SK-N-SH treated with all-trans-retinoic acid at 6 μM for 48 hours (cell line): Measurements from ENCODE around the gene TEAD1.

Source experiments
- ATAC-seq: fragments of 200-7000 bp; cut with Tn5 transposase; 3 replicates; pipeline ENCODE4 v1.9.1; 2020; ENCODE audit warnings: mild to moderate bottlenecking, moderate library complexity
- BACH2 ChIP-seq: fragments of 250-450 bp; sonication (Bioruptor Pico); IDR thresholded peaks from 2 replicates; pipeline ENCODE4 v1.9.0; 2021; ENCODE audit warnings: mild to moderate bottlenecking, borderline replicate concordance
- CSDC2 ChIP-seq: fragments of 250-450 bp; sonication (Bioruptor Pico); IDR thresholded peaks from 2 replicates; pipeline ENCODE4 v1.5.0; 2020; ENCODE audit warnings: mild to moderate bottlenecking, moderate library complexity
- ESRRG ChIP-seq: fragments of 250-450 bp; sonication (Bioruptor Pico); IDR thresholded peaks from 2 replicates; pipeline ENCODE4 v1.6.1; 2021; ENCODE audit warnings: mild to moderate bottlenecking
- GLIS3 ChIP-seq: fragments of 250-450 bp; sonication (Bioruptor Pico); IDR thresholded peaks from 2 replicates; pipeline ENCODE4 v1.5.0; 2020; ENCODE audit warnings: mild to moderate bottlenecking, moderate library complexity
- ISL1 ChIP-seq: fragments of 250-450 bp; sonication (Bioruptor Pico); IDR thresholded peaks from 2 replicates; pipeline ENCODE4 v2.1.2; 2022; ENCODE audit warnings: mild to moderate bottlenecking, moderate library complexity
- OSR1 ChIP-seq: fragments of 250-450 bp; sonication (Bioruptor Pico); IDR thresholded peaks from 2 replicates; pipeline ENCODE4 v1.8.0; 2022; ENCODE audit warnings: moderate library complexity, mild to moderate bottlenecking, inconsistent platforms
- PPARA ChIP-seq: fragments of 250-450 bp; sonication (Bioruptor Pico); IDR thresholded peaks from 2 replicates; pipeline ENCODE4 v1.5.0; 2020; ENCODE audit warnings: mild to moderate bottlenecking, borderline replicate concordance
- RARB ChIP-seq: fragments of 250-450 bp; sonication (Bioruptor Pico); IDR thresholded peaks from 2 replicates; pipeline ENCODE4 v1.8.0; 2021; ENCODE audit warnings: mild to moderate bottlenecking, moderate library complexity
- SNAI2 ChIP-seq: fragments of 250-450 bp; sonication (Bioruptor Pico); IDR thresholded peaks from 2 replicates; pipeline ENCODE4 v1.5.0; 2020; ENCODE audit warnings: mild to moderate bottlenecking, moderate library complexity
- TCF4 ChIP-seq: fragments of 250-450 bp; sonication (Bioruptor Pico); IDR thresholded peaks from 2 replicates; pipeline ENCODE4 v1.8.0; 2021; ENCODE audit warnings: mild to moderate bottlenecking, moderate library complexity, borderline replicate concordance
- TOX ChIP-seq: fragments of 250-450 bp; sonication (Bioruptor Pico); IDR thresholded peaks from 2 replicates; pipeline ENCODE4 v1.8.0; 2021; ENCODE audit warnings: mild to moderate bottlenecking, moderate library complexity, borderline replicate concordance
- ZC3H10 ChIP-seq: fragments of 250-450 bp; sonication (Bioruptor Pico); IDR thresholded peaks from 2 replicates; pipeline ENCODE4 v1.5.1; 2021; ENCODE audit warnings: mild to moderate bottlenecking, moderate library complexity
- ZFP3 ChIP-seq: fragments of 250-450 bp; sonication (Bioruptor Pico); IDR thresholded peaks from 2 replicates; pipeline ENCODE4 v1.5.0; 2020; ENCODE audit warnings: mild to moderate bottlenecking, moderate library complexity
- ZFP30 ChIP-seq: fragments of 450-650 bp; formaldehyde crosslinking; IDR thresholded peaks from 2 replicates; pipeline ENCODE4 v1.5.0; 2022; ENCODE audit warnings: mild to moderate bottlenecking, moderate library complexity
- ZNF565 ChIP-seq: fragments of 450-650 bp; formaldehyde crosslinking; conservative IDR thresholded peaks from 2 replicates; pipeline ENCODE4 v1.5.0; 2020; ENCODE audit warnings: low read depth, mild to moderate bottlenecking, moderate library complexity
- ZNF70 ChIP-seq: fragments of 450-650 bp; formaldehyde crosslinking; IDR thresholded peaks from 2 replicates; pipeline ENCODE4 v1.5.0; 2020; ENCODE audit warnings: mild to moderate bottlenecking, moderate library complexity
- ZNF8 ChIP-seq: fragments of 450-650 bp; formaldehyde crosslinking; IDR thresholded peaks from 2 replicates; pipeline ENCODE4 v1.5.0; 2020; ENCODE audit warnings: mild to moderate bottlenecking, moderate library complexity
- TF ChIP-seq, protein P1 (sequence below): fragments of 250-450 bp; sonication (Bioruptor Pico); IDR thresholded peaks from 2 replicates; pipeline ENCODE4 v1.5.1; 2021; ENCODE audit warnings: mild to moderate bottlenecking, moderate library complexity
- TF ChIP-seq, protein P2 (sequence below): fragments of 250-450 bp; sonication (Bioruptor Pico); IDR thresholded peaks from 2 replicates; pipeline ENCODE4 v1.5.1; 2020; ENCODE audit warnings: low read depth, mild to moderate bottlenecking, moderate library complexity
- TF ChIP-seq, protein P3 (sequence below): fragments of 250-450 bp; sonication (Bioruptor Pico); IDR thresholded peaks from 2 replicates; pipeline ENCODE4 v1.8.0; 2020; ENCODE audit warnings: mild to moderate bottlenecking, moderate library complexity, borderline replicate concordance
- TF ChIP-seq, protein P4 (sequence below): fragments of 250-450 bp; sonication (Bioruptor Pico); IDR thresholded peaks from 2 replicates; pipeline ENCODE4 v1.5.0; 2020; ENCODE audit warnings: mild to moderate bottlenecking, moderate library complexity
- TF ChIP-seq, protein P5 (sequence below): fragments of 250-450 bp; sonication (Bioruptor Pico); IDR thresholded peaks from 2 replicates; pipeline ENCODE4 v1.8.0; 2021; ENCODE audit warnings: low read depth, mild to moderate bottlenecking, moderate library complexity, borderline replicate concordance

The TEAD1 gene

DNA sequence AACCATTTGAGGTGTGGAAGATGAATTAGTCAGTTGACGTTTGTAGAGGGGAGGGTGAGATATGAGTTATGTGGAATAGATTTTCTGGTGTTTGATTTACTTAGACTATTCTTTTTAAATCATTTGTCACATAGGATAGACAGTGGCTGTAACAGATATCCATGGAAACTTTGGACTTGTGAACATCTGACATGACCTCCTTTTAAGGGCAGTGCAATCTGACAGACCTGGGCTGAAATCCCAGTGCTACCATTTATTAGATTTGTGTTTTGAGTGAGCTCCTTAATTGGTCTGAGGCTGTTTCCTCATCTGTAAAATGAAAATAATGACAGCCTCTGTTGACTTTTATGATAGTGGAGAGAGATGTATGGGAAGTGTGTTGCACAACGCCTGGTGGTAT, 159.9 kb downstream of the TEAD1 start:
- TF ChIP-seq TOX (CRISPR knock-in tag): no peak
- TF ChIP-seq GLIS3 (CRISPR knock-in tag): no peak
- no peak for TF ChIP-seq ZFP30
- TF ChIP-seq CSDC2: no peak
- TF ChIP-seq ZFP3 (CRISPR knock-in tag): no peak
- TF ChIP-seq ISL1: no peak
- no peak for TF ChIP-seq PPARA (CRISPR knock-in tag)
- no peak for TF ChIP-seq TCF4 (CRISPR knock-in tag)
- TF ChIP-seq, protein P1, sequence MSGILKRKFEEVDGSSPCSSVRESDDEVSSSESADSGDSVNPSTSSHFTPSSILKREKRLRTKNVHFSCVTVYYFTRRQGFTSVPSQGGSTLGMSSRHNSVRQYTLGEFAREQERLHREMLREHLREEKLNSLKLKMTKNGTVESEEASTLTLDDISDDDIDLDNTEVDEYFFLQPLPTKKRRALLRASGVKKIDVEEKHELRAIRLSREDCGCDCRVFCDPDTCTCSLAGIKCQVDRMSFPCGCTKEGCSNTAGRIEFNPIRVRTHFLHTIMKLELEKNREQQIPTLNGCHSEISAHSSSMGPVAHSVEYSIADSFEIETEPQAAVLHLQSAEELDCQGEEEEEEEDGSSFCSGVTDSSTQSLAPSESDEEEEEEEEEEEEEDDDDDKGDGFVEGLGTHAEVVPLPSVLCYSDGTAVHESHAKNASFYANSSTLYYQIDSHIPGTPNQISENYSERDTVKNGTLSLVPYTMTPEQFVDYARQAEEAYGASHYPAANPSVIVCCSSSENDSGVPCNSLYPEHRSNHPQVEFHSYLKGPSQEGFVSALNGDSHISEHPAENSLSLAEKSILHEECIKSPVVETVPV (CRISPR knock-in tag): no peak
- TF ChIP-seq, protein P2, sequence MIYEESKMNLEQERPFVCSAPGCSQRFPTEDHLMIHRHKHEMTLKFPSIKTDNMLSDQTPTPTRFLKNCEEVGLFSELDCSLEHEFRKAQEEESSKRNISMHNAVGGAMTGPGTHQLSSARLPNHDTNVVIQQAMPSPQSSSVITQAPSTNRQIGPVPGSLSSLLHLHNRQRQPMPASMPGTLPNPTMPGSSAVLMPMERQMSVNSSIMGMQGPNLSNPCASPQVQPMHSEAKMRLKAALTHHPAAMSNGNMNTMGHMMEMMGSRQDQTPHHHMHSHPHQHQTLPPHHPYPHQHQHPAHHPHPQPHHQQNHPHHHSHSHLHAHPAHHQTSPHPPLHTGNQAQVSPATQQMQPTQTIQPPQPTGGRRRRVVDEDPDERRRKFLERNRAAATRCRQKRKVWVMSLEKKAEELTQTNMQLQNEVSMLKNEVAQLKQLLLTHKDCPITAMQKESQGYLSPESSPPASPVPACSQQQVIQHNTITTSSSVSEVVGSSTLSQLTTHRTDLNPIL (CRISPR knock-in tag): no peak
- TF ChIP-seq ESRRG (CRISPR knock-in tag): no peak
- no peak for TF ChIP-seq ZC3H10 (CRISPR knock-in tag)
- TF ChIP-seq SNAI2 (CRISPR knock-in tag): no peak
- no peak for TF ChIP-seq RARB (CRISPR knock-in tag)
- TF ChIP-seq, protein P3, sequence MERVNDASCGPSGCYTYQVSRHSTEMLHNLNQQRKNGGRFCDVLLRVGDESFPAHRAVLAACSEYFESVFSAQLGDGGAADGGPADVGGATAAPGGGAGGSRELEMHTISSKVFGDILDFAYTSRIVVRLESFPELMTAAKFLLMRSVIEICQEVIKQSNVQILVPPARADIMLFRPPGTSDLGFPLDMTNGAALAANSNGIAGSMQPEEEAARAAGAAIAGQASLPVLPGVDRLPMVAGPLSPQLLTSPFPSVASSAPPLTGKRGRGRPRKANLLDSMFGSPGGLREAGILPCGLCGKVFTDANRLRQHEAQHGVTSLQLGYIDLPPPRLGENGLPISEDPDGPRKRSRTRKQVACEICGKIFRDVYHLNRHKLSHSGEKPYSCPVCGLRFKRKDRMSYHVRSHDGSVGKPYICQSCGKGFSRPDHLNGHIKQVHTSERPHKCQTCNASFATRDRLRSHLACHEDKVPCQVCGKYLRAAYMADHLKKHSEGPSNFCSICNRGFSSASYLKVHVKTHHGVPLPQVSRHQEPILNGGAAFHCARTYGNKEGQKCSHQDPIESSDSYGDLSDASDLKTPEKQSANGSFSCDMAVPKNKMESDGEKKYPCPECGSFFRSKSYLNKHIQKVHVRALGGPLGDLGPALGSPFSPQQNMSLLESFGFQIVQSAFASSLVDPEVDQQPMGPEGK (CRISPR knock-in tag): no peak
- TF ChIP-seq BACH2 (CRISPR knock-in tag): no peak
- TF ChIP-seq, protein P4, sequence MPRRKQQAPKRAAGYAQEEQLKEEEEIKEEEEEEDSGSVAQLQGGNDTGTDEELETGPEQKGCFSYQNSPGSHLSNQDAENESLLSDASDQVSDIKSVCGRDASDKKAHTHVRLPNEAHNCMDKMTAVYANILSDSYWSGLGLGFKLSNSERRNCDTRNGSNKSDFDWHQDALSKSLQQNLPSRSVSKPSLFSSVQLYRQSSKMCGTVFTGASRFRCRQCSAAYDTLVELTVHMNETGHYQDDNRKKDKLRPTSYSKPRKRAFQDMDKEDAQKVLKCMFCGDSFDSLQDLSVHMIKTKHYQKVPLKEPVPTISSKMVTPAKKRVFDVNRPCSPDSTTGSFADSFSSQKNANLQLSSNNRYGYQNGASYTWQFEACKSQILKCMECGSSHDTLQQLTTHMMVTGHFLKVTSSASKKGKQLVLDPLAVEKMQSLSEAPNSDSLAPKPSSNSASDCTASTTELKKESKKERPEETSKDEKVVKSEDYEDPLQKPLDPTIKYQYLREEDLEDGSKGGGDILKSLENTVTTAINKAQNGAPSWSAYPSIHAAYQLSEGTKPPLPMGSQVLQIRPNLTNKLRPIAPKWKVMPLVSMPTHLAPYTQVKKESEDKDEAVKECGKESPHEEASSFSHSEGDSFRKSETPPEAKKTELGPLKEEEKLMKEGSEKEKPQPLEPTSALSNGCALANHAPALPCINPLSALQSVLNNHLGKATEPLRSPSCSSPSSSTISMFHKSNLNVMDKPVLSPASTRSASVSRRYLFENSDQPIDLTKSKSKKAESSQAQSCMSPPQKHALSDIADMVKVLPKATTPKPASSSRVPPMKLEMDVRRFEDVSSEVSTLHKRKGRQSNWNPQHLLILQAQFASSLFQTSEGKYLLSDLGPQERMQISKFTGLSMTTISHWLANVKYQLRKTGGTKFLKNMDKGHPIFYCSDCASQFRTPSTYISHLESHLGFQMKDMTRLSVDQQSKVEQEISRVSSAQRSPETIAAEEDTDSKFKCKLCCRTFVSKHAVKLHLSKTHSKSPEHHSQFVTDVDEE: no peak
- TF ChIP-seq ZNF8: no peak
- TF ChIP-seq ZNF565 (CRISPR knock-in tag): no peak
- TF ChIP-seq, all 23 proteins: peak for 0
- no peak; the same call in 2 of the 3 replicates for ATAC-seq

DNA sequence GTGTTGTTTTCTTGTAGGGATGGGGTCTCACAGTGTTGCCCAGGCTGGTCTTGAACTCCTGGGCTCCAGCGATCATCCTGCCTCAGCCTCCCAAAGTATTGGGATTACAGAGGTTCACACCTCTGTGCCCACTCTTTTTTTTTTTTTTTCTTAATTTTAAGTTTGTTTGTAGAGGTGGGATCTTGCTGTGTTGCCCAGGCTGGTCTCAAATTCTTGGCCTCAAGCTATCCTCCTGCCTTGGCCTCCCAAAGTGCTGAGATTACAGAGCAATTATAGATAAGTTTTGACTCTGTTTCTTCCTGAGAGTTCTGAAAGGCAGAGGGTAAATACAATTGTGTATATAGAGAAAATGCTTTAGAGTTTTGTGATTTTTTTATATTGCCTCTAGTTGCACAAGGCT, 160.4 kb downstream of the TEAD1 start:
- TF ChIP-seq, protein P2 (CRISPR knock-in tag): no peak
- TF ChIP-seq, protein P5, sequence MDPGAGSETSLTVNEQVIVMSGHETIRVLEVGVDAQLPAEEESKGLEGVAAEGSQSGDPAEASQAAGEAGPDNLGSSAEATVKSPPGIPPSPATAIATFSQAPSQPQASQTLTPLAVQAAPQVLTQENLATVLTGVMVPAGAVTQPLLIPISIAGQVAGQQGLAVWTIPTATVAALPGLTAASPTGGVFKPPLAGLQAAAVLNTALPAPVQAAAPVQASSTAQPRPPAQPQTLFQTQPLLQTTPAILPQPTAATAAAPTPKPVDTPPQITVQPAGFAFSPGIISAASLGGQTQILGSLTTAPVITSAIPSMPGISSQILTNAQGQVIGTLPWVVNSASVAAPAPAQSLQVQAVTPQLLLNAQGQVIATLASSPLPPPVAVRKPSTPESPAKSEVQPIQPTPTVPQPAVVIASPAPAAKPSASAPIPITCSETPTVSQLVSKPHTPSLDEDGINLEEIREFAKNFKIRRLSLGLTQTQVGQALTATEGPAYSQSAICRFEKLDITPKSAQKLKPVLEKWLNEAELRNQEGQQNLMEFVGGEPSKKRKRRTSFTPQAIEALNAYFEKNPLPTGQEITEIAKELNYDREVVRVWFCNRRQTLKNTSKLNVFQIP (CRISPR knock-in tag): no peak
- no peak for TF ChIP-seq ZFP30
- TF ChIP-seq OSR1 (CRISPR knock-in tag): no peak
- TF ChIP-seq BACH2 (CRISPR knock-in tag): no peak
- no peak for TF ChIP-seq ZNF70 (CRISPR knock-in tag)
- TF ChIP-seq ESRRG (CRISPR knock-in tag): no peak
- no peak for TF ChIP-seq RARB (CRISPR knock-in tag)
- TF ChIP-seq, protein P4: no peak
- TF ChIP-seq ZFP3 (CRISPR knock-in tag): no peak
- TF ChIP-seq, protein P3 (CRISPR knock-in tag): no peak
- no peak for TF ChIP-seq ZNF8
- no peak for ATAC-seq
